ENCODE results near the gene EPN2.

Gene EPN2

DNA sequence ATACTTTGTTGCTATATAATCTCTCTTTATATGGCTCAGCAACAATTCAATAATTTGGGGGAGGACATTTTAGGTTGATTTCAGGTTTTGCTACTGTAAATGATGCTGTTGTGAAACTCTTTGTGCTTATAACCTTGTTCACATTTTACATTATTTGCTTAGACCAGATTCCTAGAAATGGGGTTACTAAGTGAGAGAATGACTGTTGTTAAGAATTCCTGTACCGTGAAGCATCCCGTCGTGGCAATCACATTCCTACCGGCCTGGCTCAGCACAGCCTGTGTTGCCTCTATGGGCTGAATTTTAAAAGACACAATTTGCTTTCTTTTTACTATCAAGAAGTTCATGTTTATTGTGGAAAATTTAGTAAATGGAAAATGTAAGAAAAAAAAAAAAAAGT, 94.0 kb downstream of the EPN2 start:
- no peak for DNase-seq (ENCODE audit: low spot score)

- DNase-seq (ENCODE audit: low spot score), result no peak
Measured at GRCh38 chr17:19331543-19332245, 94.5 kb downstream of the EPN2 start.

GRCh38 chr17:19332371-19333131, 95.4 kb downstream of the EPN2 start:
- no peak for DNase-seq (ENCODE audit: low spot score)

DNA sequence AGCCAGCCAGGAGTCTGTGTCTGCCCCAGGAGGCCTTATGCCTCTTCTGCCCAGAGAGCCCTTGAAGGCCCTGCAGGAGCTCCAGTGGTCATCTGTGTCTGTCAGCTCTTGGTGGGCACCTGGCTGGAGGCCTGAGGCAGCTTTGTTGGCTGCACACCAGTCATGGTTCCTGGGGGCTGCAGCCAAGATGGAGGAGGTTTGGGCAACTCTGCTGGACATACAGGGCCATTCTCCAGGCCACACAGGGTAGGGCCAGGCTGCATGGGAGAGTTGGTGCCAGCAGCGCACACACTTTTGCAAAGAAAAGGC, 95.9 kb downstream of the EPN2 start:
- DNase-seq (ENCODE audit: low spot score), result no peak

GRCh38 chr17:19333736-19334290, 96.6 kb downstream of the EPN2 start:
- no peak for DNase-seq (ENCODE audit: low spot score)

GRCh38 chr17:19334331-19334730, 97.2 kb downstream of the EPN2 start:
- no peak for DNase-seq (ENCODE audit: low spot score)

- no peak for DNase-seq (ENCODE audit: low spot score)
Measured at GRCh38 chr17:19335951-19336631, 98.9 kb downstream of the EPN2 start.

DNA sequence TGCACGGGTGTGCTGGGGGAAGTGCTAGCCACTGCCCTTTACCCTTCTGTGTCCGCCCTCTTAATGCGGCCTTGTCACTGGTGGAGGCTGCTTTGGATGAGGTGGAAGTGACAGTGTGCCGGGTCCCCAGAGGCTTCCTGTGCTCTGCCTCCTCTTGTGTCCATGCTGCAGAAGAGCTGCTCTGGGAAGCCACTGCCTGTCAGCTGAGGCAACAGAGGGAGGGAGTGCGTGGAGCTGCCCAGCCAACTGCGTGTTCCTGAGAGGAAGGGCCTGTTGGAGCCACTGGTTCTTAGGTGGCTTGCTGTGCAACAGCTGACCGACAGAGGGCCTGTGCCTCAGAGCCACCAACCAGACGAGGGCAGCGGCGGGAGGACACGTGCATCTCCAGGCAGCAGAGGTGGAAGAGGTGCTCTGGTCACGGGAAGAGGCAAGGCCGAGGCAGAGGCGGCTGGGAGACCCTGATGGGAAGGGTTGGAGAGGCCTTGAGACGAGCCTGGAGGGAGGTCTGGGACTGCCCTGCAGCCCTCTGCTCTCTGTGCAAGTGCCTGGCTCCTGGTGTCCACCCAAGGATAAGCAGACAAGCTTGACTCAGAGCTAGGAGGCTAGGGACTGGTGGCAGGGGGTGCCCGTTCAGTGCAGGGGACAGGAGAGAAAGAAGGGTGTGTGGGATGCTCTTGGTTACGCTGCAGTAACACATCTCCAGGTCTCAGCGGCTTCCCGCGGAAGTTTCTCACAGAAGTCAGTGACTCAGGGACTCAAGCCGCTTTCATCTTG, 100.0 kb downstream of the EPN2 start:
- no peak for DNase-seq (ENCODE audit: low spot score)

GRCh38 chr17:19337712-19338023, 100.5 kb downstream of the EPN2 start:
- DNase-seq (ENCODE audit: low spot score), result no peak

DNA sequence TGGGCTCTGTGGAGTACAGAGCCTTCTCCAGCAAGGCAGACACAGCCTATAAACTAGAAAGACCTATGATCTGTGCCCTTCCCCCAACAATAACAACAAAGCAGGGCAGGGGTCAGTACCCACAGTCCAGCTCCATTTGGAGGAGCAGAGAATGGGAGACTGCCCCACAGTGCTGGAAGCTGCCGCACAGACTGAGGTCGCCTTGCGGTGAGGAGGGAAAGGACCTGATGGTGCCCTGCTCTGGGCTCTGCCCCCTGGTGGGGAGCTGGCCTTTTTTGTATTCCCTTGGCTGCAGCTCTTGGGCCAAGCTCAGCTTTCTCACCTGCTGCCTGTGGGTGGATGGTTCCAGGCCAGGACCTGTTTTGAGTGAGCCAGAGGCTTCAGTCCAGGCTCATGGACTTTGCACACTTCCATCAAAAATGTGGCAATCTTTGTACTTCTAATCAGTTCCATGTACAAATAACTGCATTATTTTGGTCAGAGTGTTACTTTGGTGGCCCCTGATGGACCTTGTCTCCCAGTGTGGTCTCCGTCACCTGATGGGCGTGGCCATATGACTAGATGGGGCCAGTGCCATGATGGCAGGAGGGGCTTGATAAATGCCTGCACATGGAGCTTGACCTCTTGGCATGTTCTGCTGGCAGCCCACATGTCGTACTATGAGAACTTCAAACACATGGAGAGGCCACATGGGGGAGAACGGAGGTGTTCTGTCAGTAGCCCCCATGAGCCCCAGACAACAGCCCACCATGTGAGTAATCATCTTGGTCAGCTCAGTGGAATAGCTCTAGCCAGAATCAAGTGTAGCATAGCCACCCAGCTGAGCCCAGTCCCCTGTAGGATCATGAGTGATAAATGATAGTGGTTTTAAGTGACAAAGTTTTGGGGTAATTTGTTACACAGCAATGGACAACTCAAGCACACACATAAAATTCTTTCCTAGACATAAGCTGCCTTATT, 101.1 kb downstream of the EPN2 start:
- DNase-seq (ENCODE audit: low spot score), result peak; percentile 12

DNA sequence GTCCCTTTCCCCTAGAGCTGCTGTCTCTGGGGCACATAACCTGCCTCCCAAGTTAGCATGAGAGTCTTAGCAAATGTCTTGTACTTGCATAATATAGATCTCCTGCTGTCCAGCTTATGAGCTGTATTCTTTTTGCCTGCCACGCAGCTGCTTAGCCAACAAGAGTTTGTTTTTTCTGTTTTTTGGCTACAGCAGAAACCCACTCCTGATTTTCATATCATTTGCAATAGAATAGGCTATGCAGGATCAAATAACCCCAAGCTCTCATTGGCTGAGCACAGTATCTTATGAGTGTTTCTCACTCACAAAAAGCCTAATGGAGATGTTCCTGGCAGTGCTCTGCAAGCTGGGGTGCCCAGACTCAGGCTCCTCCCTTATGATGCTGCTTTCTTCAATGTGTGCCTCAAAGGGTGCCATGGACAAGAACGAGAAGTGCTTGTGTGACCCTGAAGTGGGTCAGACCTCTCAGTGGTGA, 102.2 kb downstream of the EPN2 start:
- DNase-seq (ENCODE audit: low spot score), result no peak

GRCh38 chr17:19341211-19341631, 104.1 kb downstream of the EPN2 start:
- no peak for DNase-seq (ENCODE audit: low spot score)

- no peak for DNase-seq (ENCODE audit: low spot score)
Measured at GRCh38 chr17:19341641-19342610, 104.8 kb downstream of the EPN2 start.

- DNase-seq (ENCODE audit: low spot score), result no peak
Measured at GRCh38 chr17:19342611-19343255, 105.6 kb downstream of the EPN2 start.

DNA sequence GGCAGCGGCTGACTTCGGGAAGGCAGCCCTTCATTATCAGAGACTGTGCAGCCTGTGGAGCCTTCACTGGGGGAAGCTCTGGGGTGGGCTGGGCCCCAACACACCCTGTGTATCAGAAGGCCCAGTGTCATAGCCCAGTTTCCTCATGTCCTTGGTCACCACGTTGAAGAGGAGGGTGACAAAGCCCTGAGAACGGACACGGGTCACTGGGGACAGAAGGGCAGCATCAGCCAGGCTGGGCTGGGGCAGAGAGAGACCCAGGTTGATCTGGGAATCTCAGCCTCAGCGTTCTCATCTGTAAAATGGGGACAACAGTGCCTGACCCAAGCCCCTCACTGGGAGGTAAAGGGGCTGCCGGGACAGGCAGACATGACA, 106.1 kb downstream of the EPN2 start:
- no peak for DNase-seq (ENCODE audit: low spot score)

GRCh38 chr17:19343671-19344151, 106.5 kb downstream of the EPN2 start:
- DNase-seq (ENCODE audit: low spot score), result no peak

- no peak for DNase-seq (ENCODE audit: low spot score)
Measured at GRCh38 chr17:19344311-19345066, 107.3 kb downstream of the EPN2 start.

DNA sequence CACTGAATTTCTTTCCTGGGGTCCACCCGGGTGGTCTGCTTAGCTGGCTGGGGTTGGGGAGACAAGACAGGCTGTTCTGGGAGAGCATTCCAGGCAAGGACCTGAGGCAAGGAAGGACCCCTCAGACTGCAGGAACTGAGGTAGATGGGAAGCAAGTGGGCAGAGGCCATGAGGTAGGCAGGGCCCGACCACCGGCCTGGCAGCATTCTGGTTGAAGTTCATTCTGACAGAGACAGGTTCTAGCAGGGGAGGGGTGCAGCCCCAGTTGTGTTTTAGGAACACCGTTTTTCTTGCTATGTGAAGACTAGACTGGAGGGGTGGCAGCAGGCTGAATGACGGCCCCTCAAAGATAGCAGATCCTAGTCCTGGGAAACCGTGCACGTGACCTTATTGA, 107.9 kb downstream of the EPN2 start:
- no peak for DNase-seq (ENCODE audit: low spot score)
